ENCODE measurements around the gene LIF. TPM values are rescaled to one million over a fixed set of nuclear protein-coding genes. Genes with fewer than 3 reads are reported as not detected.

Gene LIF
- total and polyA plus RNA-seq, 2 donors from 2014 or later, result 0.67 to 10.7 TPM

GRCh38 chr22:30273711-30274436, 27.3 kb upstream of the LIF start:
- no peak for DNase-seq

GRCh38 chr22:30272781-30273601, 26.4 kb upstream of the LIF start:
- Histone ChIP-seq H3K4me1 (ENCODE audit: control insufficient read depth in 2 of 3, insufficient read depth in 2 of 3, low read depth in 1 of 3, low read length in 3 of 3) (peaks cover 0 to 2% (median 0%) of the 10 kb centered on the region in 3 donors), H3K9me3 (ENCODE audit: control insufficient read depth in 2 of 3, insufficient read depth in 1 of 3, low read length in 3 of 3) (no peaks in the 10 kb centered on the region), H3K4me3 (ENCODE audit: low read length in 3 of 3) (no peak overlapping the region), H3K9ac (ENCODE audit: low read length in 3 of 3) (no peak overlapping the region), H3K36me3 (ENCODE audit: control insufficient read depth in 2 of 3, insufficient read depth in 3 of 3, low read length in 3 of 3) (no peaks in the 10 kb centered on the region), H3K27me3 (ENCODE audit: control insufficient read depth, insufficient read depth, low read length) (no peaks in the 10 kb centered on the region), H3K27ac (ENCODE audit: low read depth in 2 of 2, low read length in 2 of 2) (no peak overlapping the region)
- FAIRE-seq (no peak), DNase-seq (no peak)
- intact Hi-C loops (cut with DNase I), result no loop called here
- TF ChIP-seq CTCF (IDR thresholded peaks at IDR 0.05; ENCODE audit: borderline replicate concordance, extremely low read depth, insufficient read depth), result no peak

More at GRCh38 chr22:30273711-30274436, 27.3 kb upstream of the LIF start:
- TF ChIP-seq CTCF (IDR thresholded peaks at IDR 0.05; ENCODE audit: borderline replicate concordance, extremely low read depth, insufficient read depth), result no peak
- H3K9me3 ChIP-seq (ENCODE audit: control insufficient read depth in 2 of 3, insufficient read depth in 1 of 3, low read length in 3 of 3), result no peaks in the 10 kb centered on the region
- no peak overlapping the region for H3K27ac ChIP-seq (ENCODE audit: low read depth in 2 of 2, low read length in 2 of 2)
- H3K4me3 ChIP-seq (ENCODE audit: low read length in 3 of 3), result no peak overlapping the region
- FAIRE-seq, result no peak
- H3K27me3 ChIP-seq (ENCODE audit: control insufficient read depth, insufficient read depth, low read length), result no peaks in the 10 kb centered on the region
- H3K9ac ChIP-seq (ENCODE audit: low read length in 3 of 3), result no peak overlapping the region
- intact Hi-C loops (cut with DNase I), result no loop called here
- no peaks in the 10 kb centered on the region for H3K36me3 ChIP-seq (ENCODE audit: control insufficient read depth in 2 of 3, insufficient read depth in 3 of 3, low read length in 3 of 3)
- H3K4me1 ChIP-seq (ENCODE audit: control insufficient read depth in 2 of 3, insufficient read depth in 2 of 3, low read depth in 1 of 3, low read length in 3 of 3), result peaks cover 0 to 5% (median 0%) of the 10 kb centered on the region in 3 donors

GRCh38 chr22:30270832-30271231, 24.3 kb upstream of the LIF start:
- intact Hi-C loops (cut with DNase I), result no loop called here
- H3K27ac ChIP-seq (ENCODE audit: low read depth in 2 of 2, low read length in 2 of 2), result no peak overlapping the region

More at GRCh38 chr22:30270832-30271231, 24.3 kb upstream of the LIF start:
- Histone ChIP-seq H3K9me3 (ENCODE audit: control insufficient read depth in 2 of 3, insufficient read depth in 1 of 3, low read length in 3 of 3) (no peaks in the 10 kb centered on the region), H3K9ac (ENCODE audit: low read length in 3 of 3) (no peak overlapping the region), H3K4me1 (ENCODE audit: control insufficient read depth in 2 of 3, insufficient read depth in 2 of 3, low read depth in 1 of 3, low read length in 3 of 3) (no peaks in the 10 kb centered on the region), H3K27me3 (ENCODE audit: control insufficient read depth, insufficient read depth, low read length) (no peaks in the 10 kb centered on the region), H3K36me3 (ENCODE audit: control insufficient read depth in 2 of 3, insufficient read depth in 3 of 3, low read length in 3 of 3) (no peaks in the 10 kb centered on the region), H3K4me3 (ENCODE audit: low read length in 3 of 3) (no peak overlapping the region)
- DNase-seq, result peak in 2 of 5 donors; percentile 36 to 85
- no peak for TF ChIP-seq CTCF (IDR thresholded peaks at IDR 0.05; ENCODE audit: borderline replicate concordance, extremely low read depth, insufficient read depth)
- no peak for FAIRE-seq
